HCT116 (cell line): ENCODE results near the gene CDC42BPA. TPM values are rescaled to one million over a fixed set of nuclear protein-coding genes. Genes with fewer than 3 reads are reported as not detected.

Source experiments
- ATAC-seq: fragments of 200-7000 bp; cut with Tn5 transposase; 2 replicates; pipeline ENCODE4 v1.9.1; 2020; ENCODE audit warnings: mild to moderate bottlenecking, moderate library complexity
- BruUV-seq: library from RNA; stranded (reverse); fragments of 400-500 nt; replicated peaks from 2 replicates; lab custom pipeline; 2021; lab: Mats Ljungman, UMichigan
- CTCF ChIA-PET: fragments of 300-600 bp; sonication (Branson Sonifier 250); formaldehyde crosslinking; loops from one replicate; lab custom pipeline; 2021; ENCODE audit warnings: antibody characterized with exemption; lab: Charles Lee
- POLR2A ChIA-PET: fragments of 300-600, 350-600 bp; sonication (Branson Sonifier 250); formaldehyde crosslinking; loops from one replicate; lab custom pipeline; 2021; ENCODE audit warnings: antibody characterized with exemption; lab: Charles Lee
- RAD21 ChIA-PET, 2 experiments: fragments of 300-600 bp; sonication (Branson Sonifier 250); formaldehyde crosslinking; loops; one replicate each; lab custom pipeline; 2023; ENCODE audit warnings: low total read pairs in 2 of 2; ENCODE audit not compliant: uncharacterized antibody in 2 of 2, unreplicated experiment in 2 of 2, low non-redundant PET in 1 of 2; lab: Charles Lee
- DNase-seq: peaks from one replicate; pipeline ENCODE4 v3.0.0-alpha.2; 2010; ENCODE audit warnings: low read depth, low spot score
- H2AFZ ChIP-seq: fragments of 200-600 bp; shearing (Covaris generic), sonication (generic); 2 replicates; pipeline ENCODE4 v1.6.1; 2017; ENCODE audit warnings: low read depth, mixed run types, mixed read lengths, antibody characterized with exemption, low read length; ENCODE audit not compliant: poor library complexity, severe bottlenecking
- H3K27ac ChIP-seq: 2 replicates; pipeline ENCODE4 v1.5.1; 2012; ENCODE audit warnings: low read depth, low read length
- H3K27me3 ChIP-seq: fragments of 200-600 bp; sonication (generic); 2 replicates; pipeline ENCODE4 v1.6.1; 2016; ENCODE audit warnings: mixed run types, low read length, mixed read lengths; ENCODE audit not compliant: insufficient read depth
- H3K36me3 ChIP-seq, 2 experiments: fragments of 200-500 bp in 1 of 2; fragments of 200-600 bp in 1 of 2; sonication (Bioruptor generic) in 1 of 2; sonication (generic) in 1 of 2; 2 replicates each; pipeline versions ENCODE4 v1.5.1 to v1.6.1; 2014 to 2016; ENCODE audit warnings: low read length in 2 of 2, inconsistent platforms in 1 of 2, mixed read lengths in 1 of 2, mixed run types in 1 of 2; ENCODE audit not compliant: insufficient read depth in 2 of 2, control insufficient read depth in 1 of 2
- H3K4me1 ChIP-seq, 2 experiments: fragments of 200-600 bp in 1 of 2; sonication (generic) in 1 of 2; 2 replicates each; pipeline versions ENCODE4 v1.5.1 to v1.6.1; 2012 to 2017; ENCODE audit warnings: low read length in 2 of 2, inconsistent platforms in 1 of 2, mild to moderate bottlenecking in 1 of 2, mixed read lengths in 1 of 2, mixed run types in 1 of 2, moderate library complexity in 1 of 2; ENCODE audit not compliant: insufficient read depth in 2 of 2, control insufficient read depth in 1 of 2
- H3K4me2 ChIP-seq: fragments of 200-600 bp; sonication (generic); 2 replicates; pipeline ENCODE4 v1.6.1; 2017; ENCODE audit warnings: mixed run types, low read length, mixed read lengths
- H3K4me3 ChIP-seq, 2 experiments: fragments of 200-600 bp in 1 of 2; sonication (generic) in 1 of 2; replicated peaks in 1 of 2; 2 replicates each; pipeline ENCODE4 v1.5.1; 2011 to 2016; ENCODE audit warnings: low read length in 2 of 2, control low read depth in 1 of 2, low read depth in 1 of 2, mild to moderate bottlenecking in 1 of 2, mixed read lengths in 1 of 2, mixed run types in 1 of 2
- H3K79me2 ChIP-seq: fragments of 200-600 bp; sonication (generic); 2 replicates; pipeline ENCODE4 v1.6.1; 2017; ENCODE audit warnings: mild to moderate bottlenecking, mixed run types, low read length, moderate library complexity, mixed read lengths; ENCODE audit not compliant: insufficient read depth
- H3K9ac ChIP-seq: fragments of 200-600 bp; sonication (generic); 2 replicates; pipeline ENCODE4 v1.6.1; 2016; ENCODE audit warnings: low read length, mixed read lengths
- H3K9me2 ChIP-seq: fragments of 200-600 bp; sonication (generic), shearing (Covaris generic); 2 replicates; pipeline ENCODE4 v1.6.1; 2017; ENCODE audit warnings: mixed run types, mild to moderate bottlenecking, moderate library complexity; ENCODE audit not compliant: insufficient read depth
- H3K9me3 ChIP-seq, 2 experiments: fragments of 200-500 bp in 1 of 2; fragments of 200-600 bp in 1 of 2; sonication (Bioruptor generic) in 1 of 2; sonication (generic) in 1 of 2; 2 replicates each; pipeline ENCODE4 v1.6.1; 2014 to 2017; ENCODE audit warnings: low read length in 2 of 2, mixed read lengths in 2 of 2, inconsistent platforms in 1 of 2, low read depth in 1 of 2, mild to moderate bottlenecking in 1 of 2, mixed run types in 1 of 2, moderate library complexity in 1 of 2; ENCODE audit not compliant: control insufficient read depth in 1 of 2, insufficient read depth in 1 of 2
- H4K20me1 ChIP-seq: fragments of 200-600 bp; sonication (generic), shearing (Covaris generic); 2 replicates; pipeline ENCODE4 v1.6.1; 2017; ENCODE audit warnings: mixed run types, mild to moderate bottlenecking, moderate library complexity; ENCODE audit not compliant: insufficient read depth
- CBX3 ChIP-seq: IDR thresholded peaks from 2 replicates; pipeline ENCODE4 v1.6.1; 2012; ENCODE audit warnings: low read depth
- CEBPB ChIP-seq: IDR thresholded peaks from 2 replicates; pipeline ENCODE4 v1.6.1; 2012; ENCODE audit warnings: low read depth
- EGR1 ChIP-seq: IDR thresholded peaks from 2 replicates; pipeline ENCODE4 v1.6.1; 2012; ENCODE audit warnings: low read depth
- ELF1 ChIP-seq: IDR thresholded peaks from 2 replicates; pipeline ENCODE4 v1.6.1; 2012; ENCODE audit warnings: low read depth, borderline replicate concordance
- EZH2phosphoT487 ChIP-seq: fragments of 200-600 bp; IDR thresholded peaks from 2 replicates; pipeline ENCODE4 v1.6.1; 2018; ENCODE audit warnings: antibody characterized with exemption, borderline replicate concordance
- FOSL1 ChIP-seq: IDR thresholded peaks from 2 replicates; pipeline ENCODE4 v1.6.1; 2012; ENCODE audit warnings: low read depth
- JUND ChIP-seq: IDR thresholded peaks from 2 replicates; pipeline ENCODE4 v1.6.1; 2012
- POLR2AphosphoS5 ChIP-seq: IDR thresholded peaks from 2 replicates; pipeline ENCODE4 v1.6.1; 2011; ENCODE audit warnings: mild to moderate bottlenecking, low read depth, low read length, moderate library complexity
- RAD21 ChIP-seq: IDR thresholded peaks from 2 replicates; pipeline ENCODE4 v1.6.1; 2012; ENCODE audit warnings: low read depth, mild to moderate bottlenecking
- SIN3A ChIP-seq: IDR thresholded peaks from 2 replicates; pipeline ENCODE4 v1.6.1; 2012; ENCODE audit warnings: low read depth
- SP1 ChIP-seq: IDR thresholded peaks from 2 replicates; pipeline ENCODE4 v1.6.1; 2012; ENCODE audit warnings: low read depth
- SRF ChIP-seq: IDR thresholded peaks from 2 replicates; pipeline ENCODE4 v1.6.1; 2012; ENCODE audit warnings: low read depth
- TCF7L2 ChIP-seq: IDR thresholded peaks from 2 replicates; pipeline ENCODE4 v1.7.0; 2011; ENCODE audit warnings: borderline replicate concordance, inconsistent platforms; ENCODE audit not compliant: insufficient read depth, insufficient read length; ENCODE audit errors: extremely low read depth
- YY1 ChIP-seq: IDR thresholded peaks from 2 replicates; pipeline ENCODE4 v1.6.1; 2011; ENCODE audit warnings: low read length, low read depth, moderate library complexity, mild to moderate bottlenecking; ENCODE audit not compliant: insufficient replicate concordance; ENCODE audit errors: extremely low read depth
- ZFX ChIP-seq: fragments of 450-650 bp; IDR thresholded peaks from 2 replicates; pipeline ENCODE4 v1.6.1; 2017
- intact Hi-C: fragments of 100-400 bp; cut with micrococcal nuclease; formaldehyde crosslinking; loops from 2 replicates; pipeline ENCODE4 v1.10.0; 2022
- total RNA-seq: library from RNA; stranded (reverse); gene quantifications from one replicate; pipeline ENCODE4 v1.2.1, GENCODE V29; 2021; ENCODE audit not compliant: unreplicated experiment
- TF ChIP-seq, protein P1 (sequence below): IDR thresholded peaks from 2 replicates; pipeline ENCODE4 v1.6.1; 2012
- TF ChIP-seq, protein P2 (sequence below): IDR thresholded peaks from 2 replicates; pipeline ENCODE4 v1.6.1; 2012
- TF ChIP-seq, protein P3 (sequence below), 3 experiments: fragments of 200-600 bp in 1 of 3; sonication (generic) in 1 of 3; IDR thresholded peaks in 2 of 3; conservative IDR thresholded peaks in 1 of 3; 2 replicates each; pipeline ENCODE4 v1.5.1; 2012 to 2017; ENCODE audit warnings: low read depth in 2 of 3, low read length in 2 of 3, antibody characterized with exemption in 1 of 3, borderline replicate concordance in 1 of 3, control low read depth in 1 of 3, mild to moderate bottlenecking in 1 of 3, mixed read lengths in 1 of 3, mixed run types in 1 of 3, moderate library complexity in 1 of 3; ENCODE audit not compliant: insufficient read depth in 1 of 3

The CDC42BPA gene
- total RNA-seq, 1 experiment from 2014 or later, result 44.0 TPM

DNA sequence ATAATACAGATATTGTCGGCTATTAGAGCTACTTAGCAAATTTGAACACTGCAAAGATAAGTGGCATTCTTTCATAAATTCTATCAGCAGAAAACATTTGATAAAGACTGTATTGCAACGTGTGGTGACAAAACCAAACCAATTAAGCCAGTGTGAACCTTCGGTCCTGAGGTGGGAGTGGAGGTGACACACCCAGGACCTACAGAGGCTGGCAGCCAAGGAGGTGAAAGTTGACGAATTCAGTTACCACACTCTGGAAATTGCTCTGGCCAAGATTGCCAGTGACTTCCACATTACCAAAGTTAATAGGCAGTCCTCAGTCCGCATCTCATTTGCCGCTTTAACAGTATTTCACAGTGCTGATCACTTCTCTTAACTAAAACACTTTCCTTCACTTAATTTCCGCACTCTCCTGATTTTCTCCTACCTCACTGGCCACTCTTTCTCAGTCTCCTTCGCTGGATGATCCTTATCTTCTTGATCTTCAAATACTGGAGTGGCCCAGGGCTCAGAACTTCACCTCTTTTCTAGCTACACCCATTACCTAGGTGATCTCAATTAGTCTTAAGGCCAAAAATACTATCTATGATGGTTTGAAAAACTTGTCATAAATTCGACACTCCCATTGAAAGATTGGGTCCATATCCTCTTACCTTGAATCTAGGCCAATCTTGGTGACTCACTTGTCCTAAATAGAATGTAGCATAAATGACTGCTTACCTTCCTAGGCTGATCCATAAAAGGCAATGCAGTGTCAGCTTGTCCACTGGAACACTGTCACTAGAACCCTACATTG lies 5.1 kb upstream of the CDC42BPA start:
- H2AFZ ChIP-seq, result no peak overlapping the region
- no peak overlapping the region for H3K4me3 ChIP-seq
- BruUV-seq, result no TSS peak
- H3K9ac ChIP-seq, result no peak overlapping the region
- H3K4me2 ChIP-seq, result no peak overlapping the region
- intact Hi-C loops, result no loop called here
- H3K27ac ChIP-seq, result no peak overlapping the region
- POLR2A ChIA-PET, result no interaction called here
- H3K79me2 ChIP-seq, result no peaks in the 10 kb centered on the region
- H3K36me3 ChIP-seq, result no peaks in the 10 kb centered on the region
- CTCF ChIA-PET, result no interaction called here
- no peaks in the 10 kb centered on the region for H3K27me3 ChIP-seq
- no peak for ATAC-seq
- DNase-seq, result no peak
- no peaks in the 10 kb centered on the region for H3K9me2 ChIP-seq
- H4K20me1 ChIP-seq, result no peaks in the 10 kb centered on the region
- H3K9me3 ChIP-seq, result no peaks in the 10 kb centered on the region
- TF ChIP-seq, protein P1, sequence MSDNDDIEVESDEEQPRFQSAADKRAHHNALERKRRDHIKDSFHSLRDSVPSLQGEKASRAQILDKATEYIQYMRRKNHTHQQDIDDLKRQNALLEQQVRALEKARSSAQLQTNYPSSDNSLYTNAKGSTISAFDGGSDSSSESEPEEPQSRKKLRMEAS, result no peak
- TF ChIP-seq JUND (no peak), SP1 (no peak), EZH2phosphoT487 (no peak), POLR2AphosphoS5 (no peak), SIN3A (no peak), CEBPB (no peak), TCF7L2 (no peak)
- TF ChIP-seq, protein P2, sequence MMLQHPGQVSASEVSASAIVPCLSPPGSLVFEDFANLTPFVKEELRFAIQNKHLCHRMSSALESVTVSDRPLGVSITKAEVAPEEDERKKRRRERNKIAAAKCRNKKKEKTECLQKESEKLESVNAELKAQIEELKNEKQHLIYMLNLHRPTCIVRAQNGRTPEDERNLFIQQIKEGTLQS, result no peak
- TF ChIP-seq, all 23 proteins: peak for 0
- RAD21 ChIA-PET, result no interaction called here
- H3K4me1 ChIP-seq, result peaks cover 0 to 21% of the 10 kb centered on the region in 2 experiments; a peak in 2 of 4 replicates

DNA sequence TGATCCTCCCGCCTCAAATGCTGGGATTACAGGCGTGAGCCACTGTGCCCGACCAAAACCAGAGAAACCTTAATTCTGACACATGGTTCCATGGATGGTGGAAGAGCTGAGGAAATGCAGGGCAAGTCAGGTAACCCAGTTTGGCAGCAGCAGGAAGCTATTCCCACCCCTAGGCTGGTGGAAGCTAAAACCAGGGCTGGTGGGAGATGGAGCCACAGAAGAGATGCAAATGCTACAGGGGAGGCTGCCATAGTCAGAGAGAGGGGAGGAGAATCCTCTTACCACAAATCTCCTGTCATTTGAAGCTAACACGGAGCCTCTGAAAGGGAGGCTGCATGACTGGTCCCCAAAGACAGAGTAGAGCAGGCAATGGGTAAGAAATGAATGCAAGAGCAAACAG lies 4.1 kb upstream of the CDC42BPA start:
- intact Hi-C loops, result no loop called here
- Histone ChIP-seq H4K20me1 (no peaks in the 10 kb centered on the region), H3K9ac (no peak overlapping the region), H3K9me2 (no peaks in the 10 kb centered on the region), H3K27ac (no peak overlapping the region), H3K27me3 (no peaks in the 10 kb centered on the region), H3K36me3 (no peaks in the 10 kb centered on the region), H3K4me2 (no peak overlapping the region), H3K4me3 (no peak overlapping the region), H2AFZ (no peak overlapping the region), H3K9me3 (no peaks in the 10 kb centered on the region), H3K4me1 (peaks cover 0 to 21% of the 10 kb centered on the region in 2 experiments; a peak in 2 of 4 replicates), H3K79me2 (peaks cover 3% of the 10 kb centered on the region; the same call in 1 of the 2 replicates)
- ChIA-PET POLR2A (no interaction called here), CTCF (no interaction called here), RAD21 (no interaction called here)
- DNase-seq, result no peak
- BruUV-seq, result no TSS peak
- ATAC-seq, result no peak
- no peak for TF ChIP-seq YY1
- no peak for TF ChIP-seq FOSL1
- TF ChIP-seq ELF1, result no peak
- TF ChIP-seq JUND, result no peak
- TF ChIP-seq, protein P3, sequence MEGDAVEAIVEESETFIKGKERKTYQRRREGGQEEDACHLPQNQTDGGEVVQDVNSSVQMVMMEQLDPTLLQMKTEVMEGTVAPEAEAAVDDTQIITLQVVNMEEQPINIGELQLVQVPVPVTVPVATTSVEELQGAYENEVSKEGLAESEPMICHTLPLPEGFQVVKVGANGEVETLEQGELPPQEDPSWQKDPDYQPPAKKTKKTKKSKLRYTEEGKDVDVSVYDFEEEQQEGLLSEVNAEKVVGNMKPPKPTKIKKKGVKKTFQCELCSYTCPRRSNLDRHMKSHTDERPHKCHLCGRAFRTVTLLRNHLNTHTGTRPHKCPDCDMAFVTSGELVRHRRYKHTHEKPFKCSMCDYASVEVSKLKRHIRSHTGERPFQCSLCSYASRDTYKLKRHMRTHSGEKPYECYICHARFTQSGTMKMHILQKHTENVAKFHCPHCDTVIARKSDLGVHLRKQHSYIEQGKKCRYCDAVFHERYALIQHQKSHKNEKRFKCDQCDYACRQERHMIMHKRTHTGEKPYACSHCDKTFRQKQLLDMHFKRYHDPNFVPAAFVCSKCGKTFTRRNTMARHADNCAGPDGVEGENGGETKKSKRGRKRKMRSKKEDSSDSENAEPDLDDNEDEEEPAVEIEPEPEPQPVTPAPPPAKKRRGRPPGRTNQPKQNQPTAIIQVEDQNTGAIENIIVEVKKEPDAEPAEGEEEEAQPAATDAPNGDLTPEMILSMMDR (IDR thresholded peaks at IDR 0.05 in 2 of 3, conservative IDR thresholded peaks at IDR 0.05 in 1 of 3; ENCODE audit: borderline replicate concordance in 1 of 3, insufficient read depth in 1 of 3, low read depth in 2 of 3, low read length in 2 of 3), result no peak
- no peak for TF ChIP-seq EGR1
- no peak for TF ChIP-seq ZFX
- TF ChIP-seq CBX3, result no peak
- no peak for TF ChIP-seq SRF
- TF ChIP-seq TCF7L2, result no peak
- no peak for TF ChIP-seq RAD21
